Measurements from ENCODE around the gene RAPGEF1.

The RAPGEF1 gene

DNA sequence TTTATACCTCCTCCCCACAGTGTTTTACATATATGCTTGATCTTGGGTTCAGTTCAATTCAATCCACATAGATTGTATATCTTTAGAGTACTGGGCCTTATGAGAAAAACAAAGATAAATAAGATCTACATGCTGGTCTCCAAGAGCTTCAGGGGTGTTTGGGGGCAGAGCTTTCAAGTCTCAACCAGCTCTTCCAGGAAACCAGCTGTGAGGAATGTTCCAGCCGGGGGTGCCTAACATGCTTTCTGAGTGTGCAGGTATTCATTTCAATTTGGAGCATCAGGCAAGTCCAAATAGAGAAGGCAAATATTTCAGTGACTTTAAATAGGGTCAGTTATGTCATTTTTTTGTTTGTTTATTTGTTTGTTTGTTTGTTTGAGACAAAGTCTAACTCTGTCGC, 5.7 kb upstream of the RAPGEF1 start:
- no peak for DNase-seq

DNA sequence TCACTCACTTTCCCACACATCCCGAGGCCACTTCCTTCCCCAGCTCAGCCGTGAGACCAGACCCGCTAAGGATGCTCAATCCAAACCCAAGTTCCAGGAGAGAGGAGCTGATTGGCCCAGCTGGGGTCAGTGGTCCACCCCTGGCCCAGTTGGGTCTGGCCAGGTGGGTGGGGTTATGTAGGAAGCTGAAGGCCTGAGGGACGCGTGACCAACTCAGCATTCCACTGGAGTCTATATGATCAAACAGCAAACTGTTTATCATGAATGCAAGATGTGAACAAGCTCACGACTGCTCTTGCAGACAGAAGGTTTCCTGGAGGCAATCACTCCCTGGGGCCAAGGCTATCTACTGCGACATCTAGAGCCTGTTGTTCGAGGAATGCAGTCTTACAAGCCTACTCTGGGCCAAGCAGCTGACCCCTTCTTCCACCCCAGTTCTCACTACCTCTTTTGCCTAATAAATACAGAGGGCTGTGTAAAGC, 4.9 kb upstream of the RAPGEF1 start:
- DNase-seq: no peak

DNA sequence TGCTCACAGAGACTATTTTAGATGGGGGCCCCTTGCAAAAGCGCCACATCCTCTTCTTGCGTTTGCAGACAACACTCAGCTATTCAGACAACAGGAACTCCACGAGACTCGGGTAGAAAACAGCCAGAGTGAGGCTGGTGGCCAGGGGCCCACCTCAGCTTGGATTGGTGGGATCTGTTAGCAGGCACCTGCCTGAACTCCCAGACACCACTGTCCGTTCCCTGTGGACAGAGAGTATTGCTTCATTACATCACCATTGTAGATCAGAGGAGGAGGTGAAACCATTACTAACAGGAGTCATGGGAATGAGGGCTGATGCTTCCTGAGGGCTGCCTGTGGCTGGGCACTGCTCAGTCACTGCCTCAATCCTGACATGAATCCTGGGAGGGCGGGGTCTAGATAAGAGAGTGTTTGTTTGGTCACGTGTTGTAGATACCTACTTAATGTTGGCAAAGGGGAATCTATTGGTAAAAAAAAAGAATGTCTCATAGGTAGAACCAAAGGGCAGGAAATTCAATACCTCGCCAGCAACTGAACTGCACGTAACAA, 4.4 kb upstream of the RAPGEF1 start:
- no peak for DNase-seq

DNA sequence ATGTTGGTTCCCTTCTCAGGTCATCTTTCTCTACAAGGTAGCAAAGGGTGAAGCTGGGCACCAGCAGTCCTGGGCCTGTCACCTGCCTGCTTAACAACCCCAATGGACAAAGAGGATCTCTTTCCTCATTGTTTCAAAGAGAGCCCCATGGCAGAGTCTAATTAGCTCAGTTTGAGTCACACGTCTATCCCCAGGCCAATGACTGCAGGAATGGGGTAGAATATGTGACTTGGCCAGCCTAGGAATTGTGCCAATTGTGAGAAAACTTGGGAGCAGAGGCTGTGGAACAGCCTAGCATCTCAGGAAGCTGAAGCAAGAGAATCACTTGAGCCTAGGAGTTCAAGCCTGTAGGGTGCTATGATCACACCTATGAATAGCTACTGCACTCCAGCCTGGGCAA, 3.6 kb upstream of the RAPGEF1 start:
- DNase-seq: no peak

DNA sequence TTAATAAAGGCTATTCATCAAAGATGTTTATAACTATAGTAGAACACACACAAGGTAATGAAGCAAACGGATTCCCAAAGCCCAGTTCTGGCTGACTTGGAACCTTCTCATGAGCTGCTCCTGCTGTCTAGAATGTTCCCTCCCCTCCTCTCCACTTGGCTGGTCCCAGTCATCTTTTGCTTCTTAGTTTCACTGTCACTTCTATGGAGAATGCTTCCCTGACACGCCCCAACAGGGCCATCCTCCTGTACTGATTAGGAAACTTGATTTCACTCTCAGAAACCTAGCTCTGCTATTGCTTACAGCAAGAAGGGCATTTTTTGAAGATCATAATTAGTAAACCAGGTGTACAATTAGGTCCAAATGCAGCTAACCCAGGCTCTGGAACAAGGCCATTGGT, 3.2 kb upstream of the RAPGEF1 start:
- DNase-seq: no peak

DNA sequence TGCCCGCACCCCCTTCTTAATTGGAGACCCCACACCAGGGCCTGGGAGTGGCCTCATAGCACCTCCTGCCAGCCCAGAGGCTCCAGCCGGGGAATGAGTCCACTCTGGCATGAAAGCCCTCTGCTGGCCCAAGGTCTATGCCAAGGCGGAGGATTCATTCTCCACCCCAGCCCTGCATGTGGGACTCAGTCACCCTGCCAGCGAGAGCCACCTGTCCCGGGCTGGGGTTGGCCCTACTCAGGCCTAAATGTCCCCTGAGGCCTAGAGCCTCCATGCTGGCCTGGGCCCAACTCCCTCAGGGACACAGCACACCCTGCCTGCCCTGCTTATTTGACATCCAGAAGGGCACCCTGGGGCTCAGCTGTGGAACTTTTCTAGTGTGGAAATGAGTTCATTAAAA, 1.0 kb upstream of the RAPGEF1 start:
- no peak for DNase-seq

DNA sequence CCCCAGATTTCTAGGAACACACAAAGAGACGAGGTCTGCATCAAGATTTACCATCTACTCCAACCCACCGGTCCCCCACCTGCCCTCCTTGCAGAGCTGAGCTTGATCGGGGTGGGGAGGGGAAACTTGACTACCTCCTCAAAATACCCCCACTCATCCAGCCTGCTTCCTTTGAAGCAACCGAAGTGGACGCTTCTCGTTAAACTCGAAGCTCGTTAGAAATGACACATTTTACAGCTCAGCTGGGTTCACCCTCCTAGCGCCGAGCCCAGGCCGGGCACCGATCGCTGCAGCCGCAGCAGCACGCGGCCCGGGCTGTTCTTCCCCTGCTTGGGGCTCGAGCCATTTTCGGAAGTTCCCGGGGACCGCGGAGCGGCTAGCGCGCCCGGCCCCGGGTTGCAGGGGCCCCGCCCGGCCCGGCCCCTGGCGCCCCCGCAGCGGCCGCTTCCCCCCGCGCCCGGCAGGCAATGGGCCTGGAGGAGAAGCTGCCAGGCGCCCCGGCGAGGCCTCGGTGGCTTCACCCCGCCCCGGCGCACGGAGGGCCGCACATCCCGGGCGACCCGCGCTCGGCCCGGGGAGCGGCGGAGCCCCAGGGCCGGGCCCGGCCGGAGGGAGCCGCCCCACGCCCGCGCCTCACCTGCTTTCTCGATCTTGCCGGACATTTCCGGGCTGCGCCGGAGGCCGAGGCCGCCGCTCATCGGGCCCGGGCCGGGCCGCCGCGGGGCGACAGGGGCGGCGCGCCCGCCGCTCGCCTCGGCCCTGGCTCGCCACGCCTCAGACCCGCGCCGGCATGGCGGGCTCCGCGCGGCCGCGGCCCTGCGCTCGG, 530 bp downstream of the RAPGEF1 start:
- DNase-seq: peak; percentile 47

DNA sequence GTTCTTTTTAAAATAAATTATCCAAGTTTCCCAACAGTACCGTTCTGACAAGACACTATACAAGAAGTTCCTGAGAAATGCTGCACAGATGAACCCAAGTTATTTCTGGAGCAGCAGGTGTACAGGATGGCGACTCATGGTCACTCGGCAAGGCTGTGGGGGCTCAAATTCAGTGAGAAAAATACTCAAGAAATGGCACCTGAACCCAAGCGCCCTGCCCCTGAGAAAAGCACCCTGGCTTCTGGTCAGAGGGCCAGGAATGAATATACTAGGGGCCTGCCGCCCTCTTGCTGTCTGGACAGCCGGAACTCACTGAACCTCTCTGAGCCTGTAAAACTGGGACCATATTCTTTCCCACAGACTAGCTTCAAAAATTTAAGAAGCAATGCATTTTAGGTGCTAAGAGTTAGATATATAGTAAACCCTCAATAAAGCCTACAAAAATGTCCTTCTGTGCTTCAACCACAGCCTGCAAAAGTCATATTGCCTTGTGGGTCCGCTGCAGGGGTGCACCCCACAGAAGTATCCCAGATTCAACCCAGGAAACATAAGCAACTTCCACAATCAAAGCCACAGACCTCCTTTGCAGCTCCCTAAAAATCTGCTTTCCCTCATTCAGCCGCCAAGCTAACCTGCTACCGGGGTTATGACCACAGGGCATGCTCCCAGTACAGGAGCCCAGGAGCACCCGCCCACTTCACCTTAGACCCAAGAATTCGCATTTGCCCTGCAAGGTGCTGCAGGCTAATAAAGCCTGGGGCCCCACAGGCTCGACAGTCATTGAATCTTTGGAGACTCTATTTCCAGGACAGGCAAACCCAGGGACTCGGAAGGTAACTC, 1.4 kb downstream of the RAPGEF1 start:
- no peak for DNase-seq

DNA sequence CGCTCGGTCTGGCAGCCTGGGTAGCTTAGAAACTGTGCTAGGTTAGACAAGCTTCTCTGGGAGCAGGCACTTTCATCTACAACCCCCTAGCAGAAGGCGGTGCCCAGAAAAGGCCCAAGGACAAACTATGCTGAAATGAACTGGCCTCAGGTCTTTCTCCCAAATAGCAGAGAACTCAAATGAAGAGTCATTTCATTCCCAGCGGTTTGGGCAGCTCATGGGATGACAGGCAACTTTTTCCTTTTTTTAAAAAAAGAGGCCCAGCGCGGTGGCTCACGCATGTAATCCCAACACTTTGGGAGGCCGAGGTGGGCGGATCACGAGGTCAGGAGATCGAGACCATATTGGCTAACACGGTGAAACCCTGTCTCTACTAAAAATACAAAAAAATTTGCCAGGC, 2.5 kb downstream of the RAPGEF1 start:
- DNase-seq: no peak

DNA sequence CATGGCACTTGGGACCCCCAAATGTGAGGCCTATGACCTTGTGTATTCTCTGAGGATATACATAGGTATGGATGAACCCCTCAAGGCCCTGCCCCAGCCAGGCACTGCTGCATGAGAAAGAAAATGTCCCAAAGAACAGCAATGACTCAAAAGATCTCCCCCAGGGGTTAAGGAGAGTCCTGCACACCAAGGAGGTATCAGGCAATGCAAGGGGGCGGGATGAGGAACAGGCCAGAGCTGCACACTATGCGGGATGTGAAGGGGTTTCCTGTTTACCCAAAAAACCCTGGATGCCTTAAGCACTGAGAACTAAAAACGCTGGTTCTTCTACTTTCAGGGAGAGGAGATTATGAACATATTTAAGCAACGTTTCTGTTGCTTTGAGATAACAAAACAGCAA, 3.4 kb downstream of the RAPGEF1 start:
- DNase-seq: no peak

DNA sequence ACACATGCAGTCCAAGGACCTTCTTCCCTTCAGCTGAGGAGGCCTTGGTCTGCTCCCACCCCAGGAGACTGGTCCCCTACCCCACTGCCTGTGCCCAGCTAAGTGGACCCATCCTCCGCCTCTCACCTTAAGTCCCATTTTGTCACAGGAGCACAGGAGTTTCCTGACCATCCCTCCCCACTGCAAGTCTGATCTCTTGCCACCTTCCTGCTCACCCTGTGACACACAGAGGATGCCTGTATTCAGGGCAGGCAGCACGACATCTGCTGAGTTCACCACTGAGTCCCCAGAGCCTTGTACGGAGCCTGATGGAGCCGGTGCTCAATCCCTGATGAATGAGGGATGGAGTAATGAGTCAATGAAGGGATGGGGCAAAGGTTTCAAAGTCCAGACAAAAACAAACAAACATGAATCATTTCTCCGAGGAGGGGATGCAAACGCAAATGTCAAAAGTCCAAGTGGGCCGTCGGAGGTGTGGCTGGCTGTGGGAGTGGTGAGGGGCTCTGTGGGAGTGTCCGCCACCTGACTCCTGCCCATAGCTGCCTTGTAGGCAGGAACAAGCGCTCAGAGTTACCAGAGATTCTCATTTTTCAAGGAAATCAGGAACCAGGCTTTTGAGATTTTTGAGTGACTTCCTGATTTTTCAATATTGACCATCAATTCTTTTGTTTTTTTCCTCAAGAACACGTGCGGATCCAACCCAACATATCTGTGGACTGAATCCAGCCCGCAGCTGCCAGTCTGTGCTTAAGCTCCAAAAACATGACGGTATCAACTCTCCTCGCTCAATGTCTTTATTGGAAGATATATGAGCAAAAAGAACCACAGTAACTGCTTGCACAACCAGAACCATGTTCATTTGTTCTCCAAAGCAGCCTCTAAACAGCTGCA, 4.4 kb downstream of the RAPGEF1 start:
- DNase-seq: no peak

DNA sequence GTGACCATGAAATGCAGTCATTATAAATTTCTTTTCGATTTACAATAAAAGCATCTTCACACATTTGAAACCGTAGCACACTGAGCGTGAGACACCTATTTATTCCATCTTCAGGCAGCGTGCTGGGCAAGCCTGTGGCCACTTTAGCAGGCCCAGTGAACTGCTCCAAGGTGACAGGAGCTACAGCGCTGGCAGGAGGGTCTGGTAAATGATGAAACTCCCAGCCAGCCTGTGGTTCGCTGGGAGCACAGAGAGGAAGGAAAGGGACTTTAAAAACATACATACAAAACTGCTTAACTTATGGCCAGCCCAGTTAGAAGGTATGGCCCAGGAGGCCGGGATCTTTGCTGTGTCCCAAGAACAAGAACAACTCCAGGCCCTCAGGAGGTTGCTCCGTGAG, 5.1 kb downstream of the RAPGEF1 start:
- DNase-seq: no peak

DNA sequence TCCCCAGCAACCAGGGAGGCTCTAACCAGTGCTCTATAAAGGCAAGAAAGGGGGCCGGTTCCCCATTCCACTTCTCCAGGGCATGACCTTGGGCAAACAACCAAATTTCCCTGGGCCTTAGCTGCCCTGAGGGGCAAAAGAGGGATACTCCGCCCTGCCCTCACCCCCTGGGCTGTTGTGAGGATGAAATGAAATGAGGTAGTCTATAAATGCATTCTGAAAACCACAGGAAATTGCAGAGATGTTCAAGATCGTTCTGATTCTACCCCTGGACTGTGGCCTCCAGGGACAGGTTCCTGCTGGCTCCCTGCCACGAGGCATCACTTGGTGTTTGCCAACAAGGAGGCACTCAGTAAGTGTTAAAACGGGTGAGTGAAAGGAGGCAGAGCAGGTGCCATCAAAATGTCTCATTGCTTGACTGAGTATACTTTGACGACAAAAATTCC, 5.7 kb downstream of the RAPGEF1 start:
- no peak for DNase-seq

DNA sequence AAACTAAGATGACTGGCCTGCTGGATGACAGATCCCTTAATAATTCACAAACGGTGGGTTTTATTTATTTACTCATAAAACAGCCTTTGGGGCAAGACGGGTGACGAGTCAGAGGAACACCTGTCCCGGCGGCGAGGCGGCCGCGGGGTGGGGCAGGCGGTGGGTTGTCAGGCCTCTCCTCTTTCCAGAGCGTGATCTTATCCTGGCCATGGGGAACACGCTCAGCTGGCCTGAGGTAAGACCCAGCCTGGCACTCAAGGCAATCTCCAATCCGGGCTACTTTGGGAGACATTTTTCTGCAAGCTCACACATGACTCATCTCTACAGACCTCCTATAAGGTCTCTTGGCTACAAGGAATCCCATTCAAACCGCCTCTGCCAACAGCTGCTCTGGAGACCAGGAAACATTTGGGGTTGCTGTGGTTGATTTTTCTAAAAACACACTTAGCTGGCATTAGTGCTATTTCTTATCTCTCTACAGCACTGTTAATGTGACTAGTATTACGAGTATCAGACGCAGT, 6.3 kb downstream of the RAPGEF1 start:
- DNase-seq: peak; percentile 38

DNA sequence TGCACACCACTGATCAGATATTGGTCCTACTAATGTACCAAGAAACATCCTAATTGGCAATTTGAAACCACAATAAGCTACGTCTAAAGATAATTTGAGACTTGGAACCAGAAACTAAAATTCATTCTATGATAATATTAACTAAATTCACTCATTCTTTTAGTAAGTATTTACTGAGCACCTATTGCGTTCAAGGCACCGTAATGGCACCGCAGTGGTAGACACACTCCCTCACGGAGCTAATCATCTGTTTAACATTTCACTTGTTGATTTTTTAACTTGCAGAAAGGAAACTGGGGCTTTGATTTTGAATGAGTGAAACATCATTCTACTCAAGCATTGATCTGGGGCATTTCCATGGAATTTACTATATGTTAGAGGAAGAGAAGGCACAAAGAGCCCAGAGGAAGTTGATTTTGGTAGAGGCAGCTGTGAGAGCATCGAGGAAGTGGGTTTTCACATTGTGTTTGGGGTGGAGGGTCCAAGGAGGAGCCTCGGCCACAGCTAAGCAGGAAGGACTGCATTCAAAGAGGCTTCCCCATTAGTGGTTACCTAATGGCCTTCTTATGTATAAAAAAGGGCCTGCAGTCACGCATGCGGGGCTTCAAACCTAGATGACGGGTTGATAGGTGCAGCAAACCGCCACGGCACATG, 7.1 kb downstream of the RAPGEF1 start:
- no peak for DNase-seq

DNA sequence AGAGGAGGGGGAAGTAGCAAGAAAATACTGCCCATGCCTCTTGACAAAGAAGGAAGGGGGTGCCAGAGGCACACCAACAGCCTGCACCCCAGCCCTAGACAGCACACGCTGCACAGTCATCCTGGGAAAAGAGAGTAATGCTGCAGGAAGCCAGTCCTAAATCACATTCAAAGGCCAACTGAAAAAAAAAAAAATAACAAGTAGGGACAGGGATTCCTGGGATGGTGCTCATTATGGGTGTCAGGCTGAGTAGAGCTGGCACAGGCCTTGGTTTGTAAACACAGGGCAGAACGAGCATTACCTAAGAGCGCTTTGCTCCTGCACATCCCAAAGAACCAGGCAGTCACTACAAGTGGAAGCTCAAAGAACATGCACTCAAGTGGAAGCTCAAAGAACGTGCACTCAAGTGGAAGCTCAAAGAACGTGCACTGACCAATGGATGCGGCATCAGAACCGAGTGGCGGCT, 7.8 kb downstream of the RAPGEF1 start:
- DNase-seq: no peak

DNA sequence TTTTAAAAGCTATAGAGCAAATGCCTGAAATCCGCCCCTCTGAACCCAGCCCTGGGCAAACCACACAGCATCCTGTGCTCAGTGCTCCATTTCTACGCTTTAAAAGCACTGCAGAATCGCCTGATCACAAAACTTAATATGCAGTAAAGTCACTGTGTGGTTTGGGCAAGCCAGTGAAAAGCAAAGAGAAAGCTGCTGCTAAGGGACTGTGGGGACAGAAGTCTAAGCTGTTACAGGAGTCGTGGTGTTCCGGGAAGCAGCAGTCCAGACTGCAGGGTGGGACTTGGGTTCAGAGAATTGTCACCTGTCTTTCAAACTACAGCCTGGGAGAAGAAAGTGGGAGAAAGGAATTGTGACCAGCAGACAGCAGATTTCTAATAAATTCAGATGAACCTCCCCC, 8.2 kb downstream of the RAPGEF1 start:
- no peak for DNase-seq

DNA sequence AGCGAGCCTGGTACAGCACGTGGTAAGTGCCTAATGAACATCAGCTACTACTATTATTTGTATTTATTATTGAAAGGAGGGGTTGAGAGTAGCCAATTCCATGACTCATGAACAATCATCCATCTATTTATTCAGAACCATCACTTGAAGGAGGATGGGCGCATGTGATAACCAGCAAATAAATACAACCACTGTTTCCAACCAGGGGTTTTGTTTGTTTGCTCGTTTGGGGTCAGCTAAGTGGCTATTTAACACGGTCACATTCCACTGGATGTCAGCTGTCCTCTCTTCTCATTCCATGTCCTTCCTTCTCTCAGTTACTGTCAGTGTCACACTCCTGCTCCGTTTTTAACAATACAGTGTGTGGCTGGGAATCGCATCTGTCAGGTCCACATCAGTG, 8.6 kb downstream of the RAPGEF1 start:
- no peak for DNase-seq

DNA sequence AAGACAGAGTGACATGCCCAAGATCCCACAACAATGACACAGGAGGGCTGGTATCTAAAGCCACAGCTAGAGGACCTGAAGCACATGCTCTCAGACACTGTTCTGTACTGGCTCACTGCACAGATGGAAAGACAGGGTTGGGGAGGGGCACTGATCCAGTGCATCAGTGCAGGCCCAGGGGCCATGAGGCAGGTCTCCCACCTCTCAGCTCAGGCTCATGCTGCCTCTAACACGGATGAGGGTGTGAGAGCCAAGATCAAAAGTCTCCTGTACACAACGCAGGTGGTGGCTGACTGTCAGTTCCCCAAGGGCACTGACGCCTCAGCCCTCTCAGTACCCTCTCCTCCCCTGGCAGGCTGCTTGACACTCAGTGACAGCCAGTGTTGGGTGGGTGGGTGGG, 10.9 kb downstream of the RAPGEF1 start:
- DNase-seq: peak; percentile 78

DNA sequence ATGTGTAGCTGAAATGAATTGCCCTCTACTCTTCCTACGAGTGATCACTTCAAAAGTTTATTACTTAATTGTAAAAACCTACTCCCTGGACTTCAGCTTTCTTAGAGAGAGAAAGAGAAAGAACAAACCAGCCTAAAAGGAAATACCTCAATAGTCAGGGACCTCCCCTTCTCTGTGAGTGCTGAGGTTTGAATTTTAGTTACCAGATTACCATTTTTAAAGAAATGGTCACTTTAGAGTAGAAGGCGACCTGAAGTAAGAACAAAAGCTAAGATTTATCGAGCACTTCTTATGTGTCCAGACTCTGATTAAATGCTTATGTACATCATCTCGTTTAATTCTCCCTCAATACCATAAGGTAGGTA, 11.3 kb downstream of the RAPGEF1 start:
- no peak for DNase-seq

DNA sequence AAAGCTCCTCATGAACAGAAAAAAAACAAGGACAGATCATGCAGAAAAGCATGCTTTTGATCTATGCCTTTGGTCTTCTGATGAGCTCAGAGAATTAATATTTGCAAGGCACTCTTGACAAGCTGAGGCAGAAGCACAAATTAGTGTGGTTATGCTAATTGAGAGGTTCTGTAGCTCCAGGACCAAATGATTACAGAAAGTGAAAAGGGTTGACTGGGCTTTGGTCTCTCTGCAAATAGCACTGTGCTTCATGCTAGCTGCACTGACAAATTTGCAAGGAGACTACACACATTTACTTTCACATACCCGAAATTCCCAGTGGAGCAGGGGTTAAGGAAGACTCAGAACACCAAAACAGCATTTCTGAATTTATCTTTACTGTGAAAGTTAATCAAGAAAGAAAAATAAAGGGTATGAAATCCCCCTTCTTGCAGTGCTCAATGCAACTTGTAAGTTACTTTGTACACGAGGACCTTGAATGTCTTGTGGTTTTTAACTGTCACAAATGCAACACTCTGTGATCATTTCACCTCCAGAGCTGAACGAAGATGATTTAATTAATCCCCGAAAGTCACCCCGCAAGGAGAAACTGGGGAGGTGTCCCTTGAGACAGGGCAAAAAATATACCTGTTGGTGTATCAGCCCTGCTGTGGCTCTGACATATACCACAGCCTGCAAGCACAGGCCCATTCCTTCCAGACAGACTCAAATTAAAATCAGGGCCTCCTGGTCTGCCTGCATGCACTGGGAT, 11.9 kb downstream of the RAPGEF1 start:
- no peak for DNase-seq

Data from activated naive CD4-positive, alpha-beta T cell treated with anti-CD3 and anti-CD28 coated beads, Interleukin-2, amount 50 U/mL, for 16 hours (primary cell).